WTC11 (cell line): ENCODE results near the gene SND1. TPM values are rescaled to one million over a fixed set of nuclear protein-coding genes. Genes with fewer than 3 reads are reported as not detected.

ENCODE experiments used
- ATAC-seq: fragments of 200-7000 bp; cut with Tn5 transposase; 2 replicates; pipeline ENCODE4 v1.10.0; 2021; ENCODE audit warnings: mild to moderate bottlenecking, moderate library complexity
- CTCF ChIA-PET: fragments of 300-600 bp; sonication (Branson Sonifier 250); formaldehyde crosslinking; loops from one replicate; lab custom pipeline; 2021; ENCODE audit warnings: antibody characterized with exemption; lab: Charles Lee
- POLR2A ChIA-PET: fragments of 350-600 bp; sonication (Branson Sonifier 250); formaldehyde crosslinking; loops from one replicate; lab custom pipeline; 2021; ENCODE audit warnings: antibody characterized with exemption; lab: Charles Lee
- DNase-seq: peaks from one replicate; pipeline ENCODE4 v3.0.0; 2021; ENCODE audit warnings: low spot score
- H3K27ac Mint-ChIP-seq: 2 replicates; pipeline ENCODE4 v1.8.0; 2021; ENCODE audit warnings: mixed read lengths
- H3K27me3 Mint-ChIP-seq: 2 replicates; pipeline ENCODE4 v1.8.0; 2021; ENCODE audit warnings: low read depth, mild to moderate bottlenecking, moderate library complexity, mixed read lengths
- H3K36me3 Mint-ChIP-seq: 2 replicates; pipeline ENCODE4 v1.8.0; 2021; ENCODE audit warnings: mixed read lengths
- H3K4me1 Mint-ChIP-seq: 2 replicates; pipeline ENCODE4 v1.8.0; 2022; ENCODE audit warnings: mixed read lengths
- H3K4me3 Mint-ChIP-seq: 2 replicates; pipeline ENCODE4 v1.8.0; 2021; ENCODE audit warnings: mild to moderate bottlenecking, moderate library complexity, mixed read lengths
- H3K9me3 Mint-ChIP-seq: 2 replicates; pipeline ENCODE4 v1.8.0; 2021; ENCODE audit warnings: mixed read lengths
- AR ChIP-seq: fragments of 250-450 bp; sonication (Bioruptor Pico); IDR thresholded peaks from 2 replicates; pipeline ENCODE4 v1.9.0; 2021; ENCODE audit warnings: mild to moderate bottlenecking
- ETV6 ChIP-seq: sonication (generic); formaldehyde crosslinking; IDR thresholded peaks from 2 replicates; pipeline ENCODE4 v1.8.1; 2022; ENCODE audit warnings: mild to moderate bottlenecking, missing genetic modification reagents
- JAZF1 ChIP-seq: fragments of 250-450 bp; sonication (Bioruptor Pico); IDR thresholded peaks from 2 replicates; pipeline ENCODE4 v1.9.0; 2021; ENCODE audit warnings: moderate library complexity, mild to moderate bottlenecking, inconsistent platforms
- MAX ChIP-seq: sonication (generic); formaldehyde crosslinking; IDR thresholded peaks from 2 replicates; pipeline ENCODE4 v1.8.0; 2022; ENCODE audit warnings: mild to moderate bottlenecking, missing genetic modification reagents
- MLX ChIP-seq: sonication (generic); formaldehyde crosslinking; IDR thresholded peaks from 2 replicates; pipeline ENCODE4 v1.8.1; 2023; ENCODE audit warnings: mild to moderate bottlenecking, missing genetic modification reagents, moderate library complexity
- RELA ChIP-seq: sonication (generic); formaldehyde crosslinking; IDR thresholded peaks from 2 replicates; pipeline ENCODE4 v1.8.1; 2022; ENCODE audit warnings: missing genetic modification reagents, mild to moderate bottlenecking, borderline replicate concordance
- RORB ChIP-seq: fragments of 250-450 bp; sonication (Bioruptor Pico); IDR thresholded peaks from 2 replicates; pipeline ENCODE4 v1.9.0; 2021; ENCODE audit warnings: mild to moderate bottlenecking
- SMAD3 ChIP-seq: sonication (generic); formaldehyde crosslinking; IDR thresholded peaks from 2 replicates; pipeline ENCODE4 v1.8.0; 2022; ENCODE audit warnings: missing genetic modification reagents, mild to moderate bottlenecking, borderline replicate concordance
- TEAD1 ChIP-seq: sonication (generic); formaldehyde crosslinking; IDR thresholded peaks from 2 replicates; pipeline ENCODE4 v1.8.0; 2022; ENCODE audit warnings: mild to moderate bottlenecking, missing genetic modification reagents
- TEAD4 ChIP-seq: sonication (generic); formaldehyde crosslinking; IDR thresholded peaks from 2 replicates; pipeline ENCODE4 v1.8.0; 2022; ENCODE audit warnings: mild to moderate bottlenecking, missing genetic modification reagents
- USF2 ChIP-seq: sonication (generic); formaldehyde crosslinking; IDR thresholded peaks from 2 replicates; pipeline ENCODE4 v1.8.1; 2023; ENCODE audit warnings: mild to moderate bottlenecking, missing genetic modification reagents, moderate library complexity
- ZNF121 ChIP-seq: sonication (generic); formaldehyde crosslinking; IDR thresholded peaks from 2 replicates; pipeline ENCODE4 v1.8.0; 2023; ENCODE audit warnings: missing genetic modification reagents
- ZNF138 ChIP-seq: sonication (generic); formaldehyde crosslinking; conservative IDR thresholded peaks from 2 replicates; pipeline ENCODE4 v1.8.1; 2022; ENCODE audit warnings: mild to moderate bottlenecking, moderate library complexity, missing genetic modification reagents
- ZNF317 ChIP-seq: sonication (generic); formaldehyde crosslinking; IDR thresholded peaks from 2 replicates; pipeline ENCODE4 v1.8.1; 2023; ENCODE audit warnings: low read depth, mild to moderate bottlenecking, moderate library complexity, missing genetic modification reagents, borderline replicate concordance
- ZNF671 ChIP-seq: fragments of 250-450 bp; sonication (Bioruptor Pico); IDR thresholded peaks from 2 replicates; pipeline ENCODE4 v1.8.0; 2021; ENCODE audit warnings: mild to moderate bottlenecking
- total RNA-seq: library from RNA; stranded (reverse); gene quantifications from 3 replicates; pipeline ENCODE4 v1.2.3, GENCODE V29; 2021
- TF ChIP-seq, protein P1 (sequence below): sonication (generic); formaldehyde crosslinking; conservative IDR thresholded peaks from 2 replicates; pipeline ENCODE4 v1.8.1; 2023; ENCODE audit warnings: mild to moderate bottlenecking, low read depth, missing genetic modification reagents, moderate library complexity
- TF ChIP-seq, protein P2 (sequence below): sonication (generic); formaldehyde crosslinking; IDR thresholded peaks from 2 replicates; pipeline ENCODE4 v1.8.0; 2022; ENCODE audit warnings: mild to moderate bottlenecking, missing genetic modification reagents
- TF ChIP-seq, protein P3 (sequence below): sonication (generic); formaldehyde crosslinking; IDR thresholded peaks from 2 replicates; pipeline ENCODE4 v1.8.1; 2023; ENCODE audit warnings: mild to moderate bottlenecking, missing genetic modification reagents

Gene SND1
- total RNA-seq, 1 experiment from 2014 or later = 261 TPM

- TF ChIP-seq, protein P1, sequence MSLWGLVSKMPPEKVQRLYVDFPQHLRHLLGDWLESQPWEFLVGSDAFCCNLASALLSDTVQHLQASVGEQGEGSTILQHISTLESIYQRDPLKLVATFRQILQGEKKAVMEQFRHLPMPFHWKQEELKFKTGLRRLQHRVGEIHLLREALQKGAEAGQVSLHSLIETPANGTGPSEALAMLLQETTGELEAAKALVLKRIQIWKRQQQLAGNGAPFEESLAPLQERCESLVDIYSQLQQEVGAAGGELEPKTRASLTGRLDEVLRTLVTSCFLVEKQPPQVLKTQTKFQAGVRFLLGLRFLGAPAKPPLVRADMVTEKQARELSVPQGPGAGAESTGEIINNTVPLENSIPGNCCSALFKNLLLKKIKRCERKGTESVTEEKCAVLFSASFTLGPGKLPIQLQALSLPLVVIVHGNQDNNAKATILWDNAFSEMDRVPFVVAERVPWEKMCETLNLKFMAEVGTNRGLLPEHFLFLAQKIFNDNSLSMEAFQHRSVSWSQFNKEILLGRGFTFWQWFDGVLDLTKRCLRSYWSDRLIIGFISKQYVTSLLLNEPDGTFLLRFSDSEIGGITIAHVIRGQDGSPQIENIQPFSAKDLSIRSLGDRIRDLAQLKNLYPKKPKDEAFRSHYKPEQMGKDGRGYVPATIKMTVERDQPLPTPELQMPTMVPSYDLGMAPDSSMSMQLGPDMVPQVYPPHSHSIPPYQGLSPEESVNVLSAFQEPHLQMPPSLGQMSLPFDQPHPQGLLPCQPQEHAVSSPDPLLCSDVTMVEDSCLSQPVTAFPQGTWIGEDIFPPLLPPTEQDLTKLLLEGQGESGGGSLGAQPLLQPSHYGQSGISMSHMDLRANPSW (CRISPR knock-in tag) = no peak
- TF ChIP-seq MAX (no peak), ZNF138 (CRISPR knock-in tag) (no peak), JAZF1 (CRISPR knock-in tag) (no peak), USF2 (CRISPR knock-in tag) (no peak), ZNF317 (CRISPR knock-in tag) (no peak), ZNF671 (CRISPR knock-in tag) (no peak), ZNF121 (CRISPR knock-in tag) (no peak)
- TF ChIP-seq, protein P2, sequence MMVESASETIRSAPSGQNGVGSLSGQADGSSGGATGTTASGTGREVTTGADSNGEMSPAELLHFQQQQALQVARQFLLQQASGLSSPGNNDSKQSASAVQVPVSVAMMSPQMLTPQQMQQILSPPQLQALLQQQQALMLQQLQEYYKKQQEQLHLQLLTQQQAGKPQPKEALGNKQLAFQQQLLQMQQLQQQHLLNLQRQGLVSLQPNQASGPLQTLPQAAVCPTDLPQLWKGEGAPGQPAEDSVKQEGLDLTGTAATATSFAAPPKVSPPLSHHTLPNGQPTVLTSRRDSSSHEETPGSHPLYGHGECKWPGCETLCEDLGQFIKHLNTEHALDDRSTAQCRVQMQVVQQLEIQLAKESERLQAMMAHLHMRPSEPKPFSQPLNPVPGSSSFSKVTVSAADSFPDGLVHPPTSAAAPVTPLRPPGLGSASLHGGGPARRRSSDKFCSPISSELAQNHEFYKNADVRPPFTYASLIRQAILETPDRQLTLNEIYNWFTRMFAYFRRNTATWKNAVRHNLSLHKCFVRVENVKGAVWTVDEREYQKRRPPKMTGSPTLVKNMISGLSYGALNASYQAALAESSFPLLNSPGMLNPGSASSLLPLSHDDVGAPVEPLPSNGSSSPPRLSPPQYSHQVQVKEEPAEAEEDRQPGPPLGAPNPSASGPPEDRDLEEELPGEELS = no peak
- TF ChIP-seq, protein P3, sequence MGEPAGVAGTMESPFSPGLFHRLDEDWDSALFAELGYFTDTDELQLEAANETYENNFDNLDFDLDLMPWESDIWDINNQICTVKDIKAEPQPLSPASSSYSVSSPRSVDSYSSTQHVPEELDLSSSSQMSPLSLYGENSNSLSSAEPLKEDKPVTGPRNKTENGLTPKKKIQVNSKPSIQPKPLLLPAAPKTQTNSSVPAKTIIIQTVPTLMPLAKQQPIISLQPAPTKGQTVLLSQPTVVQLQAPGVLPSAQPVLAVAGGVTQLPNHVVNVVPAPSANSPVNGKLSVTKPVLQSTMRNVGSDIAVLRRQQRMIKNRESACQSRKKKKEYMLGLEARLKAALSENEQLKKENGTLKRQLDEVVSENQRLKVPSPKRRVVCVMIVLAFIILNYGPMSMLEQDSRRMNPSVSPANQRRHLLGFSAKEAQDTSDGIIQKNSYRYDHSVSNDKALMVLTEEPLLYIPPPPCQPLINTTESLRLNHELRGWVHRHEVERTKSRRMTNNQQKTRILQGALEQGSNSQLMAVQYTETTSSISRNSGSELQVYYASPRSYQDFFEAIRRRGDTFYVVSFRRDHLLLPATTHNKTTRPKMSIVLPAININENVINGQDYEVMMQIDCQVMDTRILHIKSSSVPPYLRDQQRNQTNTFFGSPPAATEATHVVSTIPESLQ (CRISPR knock-in tag) = no peak
Observed at GRCh38 chr7:128000854-128001265, 348.9 kb downstream of the SND1 start (continued).

DNA sequence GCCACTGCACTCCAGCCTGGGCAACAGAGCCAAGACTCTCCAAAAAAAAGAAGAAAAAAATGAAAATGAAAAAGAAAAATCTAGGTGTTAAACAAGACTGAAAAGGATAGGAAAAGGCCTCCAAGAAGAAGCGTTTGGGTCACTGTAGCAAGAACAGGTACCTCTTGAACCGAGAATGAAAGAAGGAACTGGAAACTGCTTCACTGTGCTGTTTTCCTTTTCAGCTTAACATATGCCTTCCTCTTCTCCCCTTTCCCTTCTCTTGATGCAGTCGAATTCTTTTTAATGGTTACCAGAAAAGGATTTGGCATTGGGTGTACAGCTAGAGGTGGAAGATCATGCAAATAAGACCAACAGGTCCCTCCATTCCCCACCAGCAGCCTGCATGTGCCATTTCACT lies 351.2 kb downstream of the SND1 start:
- TF ChIP-seq SMAD3 (CRISPR knock-in tag) (no peak), AR (CRISPR knock-in tag) (no peak), ETV6 (CRISPR knock-in tag) (no peak), ZNF138 (CRISPR knock-in tag) (no peak), MLX (CRISPR knock-in tag) (no peak), TEAD1 (CRISPR knock-in tag) (no peak), RORB (no peak), TEAD4 (CRISPR knock-in tag) (no peak), RELA (CRISPR knock-in tag) (no peak)
- Mint-ChIP-seq H3K27me3 (no peaks in the 10 kb centered on the region), H3K9me3 (no peaks in the 10 kb centered on the region), H3K36me3 (no peaks in the 10 kb centered on the region), H3K4me3 (no peak overlapping the region), H3K4me1 (no peaks in the 10 kb centered on the region), H3K27ac (no peak overlapping the region)
- ChIA-PET POLR2A (no interaction called here), CTCF (no interaction called here)
- DNase-seq (no peak), ATAC-seq (no peak)
